GM03348 (cell line): ENCODE measurements around the gene XYLT1.

Experiments used
- DNase-seq: peaks from one replicate; pipeline ENCODE4 v3.0.0; 2012; ENCODE audit warnings: low spot score

XYLT1 gene

GRCh38 chr16:17252701-17253100, 218.1 kb downstream of the XYLT1 start:
- no peak for DNase-seq

- no peak for DNase-seq
These were observed 218.7 kb downstream of the XYLT1 start for GRCh38 chr16:17252064-17252463.

GRCh38 chr16:17251496-17251895, 219.3 kb downstream of the XYLT1 start:
- DNase-seq: no peak

- DNase-seq: no peak
These were observed 223.6 kb downstream of the XYLT1 start for GRCh38 chr16:17246974-17247732.

- DNase-seq: no peak
These were observed 224.4 kb downstream of the XYLT1 start for GRCh38 chr16:17246268-17246885.

GRCh38 chr16:17245776-17246175, 225.0 kb downstream of the XYLT1 start:
- no peak for DNase-seq

GRCh38 chr16:17244872-17245551, 225.7 kb downstream of the XYLT1 start:
- no peak for DNase-seq

- DNase-seq: no peak
These were observed 229.4 kb downstream of the XYLT1 start for GRCh38 chr16:17241264-17241835.

DNA sequence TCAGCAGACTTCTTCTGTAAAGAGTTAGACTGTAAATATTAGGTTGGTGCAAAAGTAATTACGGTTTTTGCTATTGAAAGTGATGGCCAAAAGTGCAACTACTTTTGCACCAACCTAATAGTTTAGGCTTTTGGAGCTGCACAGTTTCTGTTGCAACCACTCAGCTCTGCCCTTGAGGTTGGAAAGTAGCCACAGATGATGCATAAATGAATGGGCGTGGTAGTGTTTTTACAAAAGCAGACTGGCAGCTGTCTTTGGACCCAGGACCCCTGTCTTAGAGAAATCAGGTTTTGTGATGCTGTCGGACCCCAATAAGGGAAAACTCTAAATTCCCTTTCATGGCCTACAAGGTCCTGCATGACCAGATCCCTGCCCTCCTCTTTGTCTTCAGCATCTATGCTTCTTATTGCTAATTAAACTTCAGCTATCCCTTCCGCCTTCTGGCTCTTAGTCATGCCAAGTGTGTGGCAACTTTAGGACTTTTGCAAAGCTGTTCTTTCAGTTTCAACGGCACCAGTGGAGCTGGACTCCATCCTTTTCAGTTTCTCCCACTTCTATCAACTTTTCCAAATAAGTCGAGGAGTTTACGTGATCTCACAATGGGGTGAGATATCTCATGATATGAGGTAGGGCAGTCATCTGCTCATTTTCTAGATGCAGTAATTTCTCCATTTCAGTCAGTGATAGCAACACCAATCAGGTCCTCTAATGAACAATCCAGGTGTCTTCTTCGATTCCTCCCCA, 232.3 kb downstream of the XYLT1 start:
- DNase-seq: no peak

DNA sequence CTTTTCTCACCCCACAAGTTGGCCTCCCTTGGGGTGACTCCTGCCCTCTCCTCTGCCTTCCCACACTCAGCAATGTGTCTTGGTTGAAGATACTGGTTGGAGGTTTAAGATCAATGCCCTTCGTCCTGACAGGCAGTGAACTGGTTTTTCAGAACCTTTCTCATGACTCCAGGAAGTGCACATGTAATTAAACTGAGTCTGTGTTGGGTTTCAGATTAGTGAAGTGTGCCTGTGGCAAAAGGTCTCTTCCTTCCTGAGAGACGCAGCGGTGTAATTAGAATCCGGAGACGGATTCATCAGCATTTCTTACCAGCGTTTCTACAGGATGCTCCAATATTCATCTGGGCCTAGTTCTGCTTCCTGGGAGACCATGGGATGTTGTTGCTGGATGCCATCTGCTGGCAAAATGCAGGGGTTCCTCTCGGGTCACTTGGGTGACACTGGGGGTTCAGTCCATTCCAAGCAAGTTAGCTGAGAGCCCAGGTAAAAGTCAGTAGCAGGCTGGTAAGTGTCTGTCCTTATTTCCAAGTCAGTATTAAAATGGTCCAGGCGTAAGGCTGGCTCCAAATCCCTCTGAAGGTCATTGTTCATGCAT, 233.3 kb downstream of the XYLT1 start:
- DNase-seq: no peak

- no peak for DNase-seq
These were observed 235.5 kb downstream of the XYLT1 start for GRCh38 chr16:17235147-17235815.

- no peak for DNase-seq
These were observed 237.3 kb downstream of the XYLT1 start for GRCh38 chr16:17233318-17234002.

DNA sequence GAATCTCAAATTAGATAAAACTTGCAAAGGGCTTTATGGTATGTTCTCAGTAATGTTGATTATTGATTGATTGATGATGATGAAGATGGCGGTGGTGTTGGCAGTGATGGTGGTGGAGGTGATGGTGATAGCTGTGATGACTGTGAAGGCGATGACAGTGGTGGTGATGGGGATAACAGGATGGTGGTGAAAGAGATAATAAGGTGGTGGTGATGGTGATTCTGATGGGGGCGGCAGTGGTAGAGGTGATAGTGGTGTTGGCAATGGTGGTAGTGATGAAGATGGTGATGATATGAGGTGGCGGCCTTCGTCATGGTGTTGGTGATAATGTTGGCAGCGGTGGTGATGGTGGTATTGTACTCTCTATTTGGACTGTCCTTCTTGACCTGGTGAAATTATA, 238.3 kb downstream of the XYLT1 start:
- no peak for DNase-seq

DNA sequence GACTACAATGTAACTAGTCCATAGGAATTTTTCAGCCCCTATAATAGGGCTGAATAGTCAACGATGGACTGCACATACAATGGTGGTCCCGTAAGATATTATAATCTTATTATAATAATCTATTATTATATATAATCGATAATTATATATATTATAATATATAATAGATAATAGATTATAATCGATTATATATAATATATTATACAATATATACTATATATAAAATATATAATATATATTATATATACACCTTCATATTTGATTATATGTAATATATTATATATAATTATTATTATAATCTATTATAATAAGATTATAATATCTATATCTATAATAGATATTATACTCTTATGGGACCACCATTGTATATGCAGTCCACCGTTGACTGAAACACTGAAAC, 238.8 kb downstream of the XYLT1 start:
- DNase-seq: no peak

- no peak for DNase-seq
These were observed 239.7 kb downstream of the XYLT1 start for GRCh38 chr16:17230932-17231581.

DNA sequence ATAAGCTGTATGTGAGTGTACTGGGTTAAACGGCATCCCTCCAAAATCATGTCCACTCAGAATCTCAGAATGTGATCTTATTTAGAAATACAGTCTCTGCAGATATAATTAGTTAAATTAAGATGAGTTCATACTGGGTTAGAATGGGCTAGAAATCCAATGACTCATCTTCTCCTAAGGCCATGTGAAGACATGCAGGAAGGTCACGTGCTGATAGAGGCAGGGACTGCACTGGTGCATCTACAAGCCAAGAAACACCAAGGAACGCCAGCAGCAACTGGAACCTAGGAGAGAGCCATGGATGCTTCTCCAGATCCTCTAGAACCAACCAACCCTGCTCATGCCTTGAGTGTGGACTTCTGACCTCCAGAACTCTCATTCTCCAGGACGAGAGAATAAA, 241.0 kb downstream of the XYLT1 start:
- no peak for DNase-seq

- no peak for DNase-seq
These were observed 241.6 kb downstream of the XYLT1 start for GRCh38 chr16:17229131-17229530.

GRCh38 chr16:17228708-17229055, 242.1 kb downstream of the XYLT1 start:
- no peak for DNase-seq

DNA sequence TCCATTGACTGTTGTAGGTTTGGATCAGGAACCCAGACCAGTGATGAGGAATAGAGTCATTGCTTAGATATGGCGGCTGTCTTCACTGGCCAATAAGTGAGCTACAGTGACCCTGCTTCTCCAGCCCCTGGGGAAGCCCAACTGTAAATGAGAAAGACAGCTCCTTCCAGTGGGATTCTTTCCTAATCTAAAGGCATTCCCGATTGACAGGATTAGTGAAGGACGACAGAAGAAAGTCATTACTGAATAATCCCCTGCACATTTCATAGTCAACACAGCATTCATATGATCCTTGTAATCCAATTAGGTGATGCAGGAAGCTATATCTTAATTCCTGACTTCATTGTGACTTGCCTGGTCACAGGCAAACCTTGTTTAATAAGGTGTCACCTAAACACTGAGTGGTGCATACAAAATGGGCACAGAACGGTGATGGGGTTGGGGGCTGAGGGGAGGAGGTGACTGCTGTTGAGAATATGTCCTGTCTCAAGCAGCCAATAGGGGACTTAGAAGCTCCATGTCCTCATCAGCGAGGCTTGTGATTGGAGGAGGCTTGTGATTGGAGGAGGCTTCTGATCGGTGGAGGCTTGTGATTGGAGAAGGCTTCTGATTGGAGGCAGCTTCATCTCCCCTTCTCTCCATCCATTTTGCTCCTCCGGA, 242.6 kb downstream of the XYLT1 start:
- DNase-seq: no peak

DNA sequence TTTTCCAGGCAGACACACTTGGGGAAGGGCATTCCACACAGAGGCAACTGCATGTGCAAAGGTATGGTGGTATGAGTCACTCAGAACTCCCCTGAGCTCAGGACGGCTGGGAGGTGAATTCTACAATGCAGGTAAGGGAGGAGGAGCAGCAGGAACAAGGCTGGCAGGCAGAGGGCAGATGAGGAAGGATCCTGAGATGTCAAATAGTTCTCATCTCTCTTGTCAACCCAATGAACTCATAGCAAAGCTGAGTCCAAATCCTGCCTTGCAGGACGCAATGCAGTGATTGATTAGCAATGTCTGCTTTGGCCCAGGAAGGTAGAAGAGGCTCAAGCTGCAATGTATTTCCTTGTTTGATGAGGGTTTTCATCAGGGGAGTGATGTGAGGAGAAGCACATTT, 243.5 kb downstream of the XYLT1 start:
- DNase-seq: no peak
